ENCODE results near the gene CKAP2L. TPM values are rescaled to one million over a fixed set of nuclear protein-coding genes. Genes with fewer than 3 reads are reported as not detected.

The CKAP2L gene
- total RNA-seq, 1 donor from 2014 or later: 11.5 TPM

DNA sequence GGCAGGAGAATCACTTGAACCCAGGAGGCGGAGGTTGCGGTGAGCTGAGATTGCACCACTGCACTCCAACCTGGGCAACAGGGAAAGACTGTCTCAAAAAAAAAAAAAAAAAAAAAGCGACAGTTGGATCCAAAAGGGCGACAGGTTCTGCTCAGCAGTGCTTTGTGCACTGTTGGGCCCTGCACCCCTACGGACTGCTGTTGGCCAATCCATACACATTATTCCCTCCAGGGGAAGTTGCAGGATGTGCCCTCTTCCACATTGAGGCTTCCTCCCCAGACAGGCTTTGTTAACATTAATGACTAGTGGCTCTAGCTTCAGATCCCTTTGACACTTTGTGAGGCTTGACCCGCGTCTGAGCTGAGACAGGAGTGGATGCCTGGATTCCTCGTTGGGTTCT lies 34.2 kb downstream of the CKAP2L start:
- no peak for DNase-seq (ENCODE audit: low spot score, unreplicated experiment)
- no peaks in the 10 kb centered on the region for H3K4me1 Mint-ChIP-seq (ENCODE audit: low read depth)
- H3K4me3 Mint-ChIP-seq (ENCODE audit: low read depth): no peak overlapping the region
- H3K27ac Mint-ChIP-seq: no peak overlapping the region
- no peaks in the 10 kb centered on the region for H3K9me3 Mint-ChIP-seq (ENCODE audit: low read depth)
- TF ChIP-seq, protein P1, sequence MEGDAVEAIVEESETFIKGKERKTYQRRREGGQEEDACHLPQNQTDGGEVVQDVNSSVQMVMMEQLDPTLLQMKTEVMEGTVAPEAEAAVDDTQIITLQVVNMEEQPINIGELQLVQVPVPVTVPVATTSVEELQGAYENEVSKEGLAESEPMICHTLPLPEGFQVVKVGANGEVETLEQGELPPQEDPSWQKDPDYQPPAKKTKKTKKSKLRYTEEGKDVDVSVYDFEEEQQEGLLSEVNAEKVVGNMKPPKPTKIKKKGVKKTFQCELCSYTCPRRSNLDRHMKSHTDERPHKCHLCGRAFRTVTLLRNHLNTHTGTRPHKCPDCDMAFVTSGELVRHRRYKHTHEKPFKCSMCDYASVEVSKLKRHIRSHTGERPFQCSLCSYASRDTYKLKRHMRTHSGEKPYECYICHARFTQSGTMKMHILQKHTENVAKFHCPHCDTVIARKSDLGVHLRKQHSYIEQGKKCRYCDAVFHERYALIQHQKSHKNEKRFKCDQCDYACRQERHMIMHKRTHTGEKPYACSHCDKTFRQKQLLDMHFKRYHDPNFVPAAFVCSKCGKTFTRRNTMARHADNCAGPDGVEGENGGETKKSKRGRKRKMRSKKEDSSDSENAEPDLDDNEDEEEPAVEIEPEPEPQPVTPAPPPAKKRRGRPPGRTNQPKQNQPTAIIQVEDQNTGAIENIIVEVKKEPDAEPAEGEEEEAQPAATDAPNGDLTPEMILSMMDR (IDR thresholded peaks at IDR 0.05; ENCODE audit: unreplicated experiment): no peak
- H3K36me3 Mint-ChIP-seq (ENCODE audit: insufficient read depth): no peaks in the 10 kb centered on the region
- H3K27me3 Mint-ChIP-seq: peaks cover 12% of the 10 kb centered on the region

DNA sequence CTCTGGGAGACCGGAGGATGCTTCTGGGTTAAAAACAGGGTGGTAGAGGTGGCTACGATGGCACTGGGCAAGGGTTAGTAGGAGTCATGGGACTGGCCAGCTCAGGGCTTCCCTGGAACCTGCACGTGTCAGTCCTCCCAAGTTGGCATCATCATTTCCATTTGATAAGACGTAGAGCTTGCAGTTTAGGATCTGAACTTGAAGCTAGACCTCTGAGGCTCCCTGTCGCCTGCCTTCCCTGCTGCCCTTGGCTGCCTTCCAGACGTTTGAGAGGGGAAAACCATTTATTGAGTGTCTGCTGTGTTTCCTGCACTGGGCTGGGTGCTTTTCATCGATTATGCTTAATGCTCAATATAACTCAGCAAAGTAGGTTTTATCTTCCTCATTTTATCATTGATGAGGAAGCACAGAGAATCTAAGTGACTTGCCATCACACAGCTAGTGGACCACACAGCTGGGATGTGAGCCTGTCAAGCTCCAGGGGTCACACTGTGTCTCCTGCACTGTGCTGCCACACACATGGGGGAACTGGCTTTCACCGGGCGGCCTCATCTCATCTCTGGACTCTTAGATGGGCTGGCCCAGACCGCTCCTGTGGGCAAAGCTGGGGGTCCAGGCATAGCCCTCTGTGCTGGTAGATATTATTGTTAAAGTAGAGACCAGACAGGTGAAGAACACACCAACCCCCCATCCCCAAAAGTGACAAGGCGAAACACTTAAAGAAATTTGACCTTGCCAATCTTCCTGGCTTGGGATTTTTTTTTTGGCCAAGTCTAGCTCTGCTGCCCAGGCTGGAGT lies 35.8 kb downstream of the CKAP2L start:
- TF ChIP-seq, protein P1 (IDR thresholded peaks at IDR 0.05; ENCODE audit: unreplicated experiment): no peak
- Mint-ChIP-seq H3K27me3 (peaks cover 12% of the 10 kb centered on the region), H3K4me3 (ENCODE audit: low read depth) (no peak overlapping the region), H3K36me3 (ENCODE audit: insufficient read depth) (no peaks in the 10 kb centered on the region), H3K27ac (no peak overlapping the region), H3K4me1 (ENCODE audit: low read depth) (no peaks in the 10 kb centered on the region), H3K9me3 (ENCODE audit: low read depth) (no peaks in the 10 kb centered on the region)
- no peak for DNase-seq (ENCODE audit: low spot score, unreplicated experiment)

DNA sequence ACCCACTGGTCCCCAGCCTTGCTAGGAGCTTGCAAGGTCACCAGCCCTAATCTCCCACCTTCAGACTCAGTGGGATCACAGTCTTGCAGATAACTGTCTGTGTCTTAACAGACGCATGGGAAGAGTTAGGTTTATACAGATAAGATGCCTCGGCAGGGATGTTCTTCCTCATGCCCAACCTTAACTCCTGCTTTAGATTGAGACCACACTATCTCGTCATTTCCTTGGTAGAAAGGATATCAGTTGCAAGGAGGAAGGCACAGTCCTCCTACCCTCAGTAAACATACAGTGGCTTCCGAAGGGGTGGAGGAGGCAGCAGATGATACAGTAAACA lies 36.4 kb downstream of the CKAP2L start:
- TF ChIP-seq, protein P1 (IDR thresholded peaks at IDR 0.05; ENCODE audit: unreplicated experiment): no peak
- Mint-ChIP-seq H3K9me3 (ENCODE audit: low read depth) (no peaks in the 10 kb centered on the region), H3K27ac (no peak overlapping the region), H3K36me3 (ENCODE audit: insufficient read depth) (no peaks in the 10 kb centered on the region), H3K4me1 (ENCODE audit: low read depth) (no peaks in the 10 kb centered on the region), H3K4me3 (ENCODE audit: low read depth) (no peak overlapping the region), H3K27me3 (peaks cover 12% of the 10 kb centered on the region)
- DNase-seq (ENCODE audit: low spot score, unreplicated experiment): no peak

DNA sequence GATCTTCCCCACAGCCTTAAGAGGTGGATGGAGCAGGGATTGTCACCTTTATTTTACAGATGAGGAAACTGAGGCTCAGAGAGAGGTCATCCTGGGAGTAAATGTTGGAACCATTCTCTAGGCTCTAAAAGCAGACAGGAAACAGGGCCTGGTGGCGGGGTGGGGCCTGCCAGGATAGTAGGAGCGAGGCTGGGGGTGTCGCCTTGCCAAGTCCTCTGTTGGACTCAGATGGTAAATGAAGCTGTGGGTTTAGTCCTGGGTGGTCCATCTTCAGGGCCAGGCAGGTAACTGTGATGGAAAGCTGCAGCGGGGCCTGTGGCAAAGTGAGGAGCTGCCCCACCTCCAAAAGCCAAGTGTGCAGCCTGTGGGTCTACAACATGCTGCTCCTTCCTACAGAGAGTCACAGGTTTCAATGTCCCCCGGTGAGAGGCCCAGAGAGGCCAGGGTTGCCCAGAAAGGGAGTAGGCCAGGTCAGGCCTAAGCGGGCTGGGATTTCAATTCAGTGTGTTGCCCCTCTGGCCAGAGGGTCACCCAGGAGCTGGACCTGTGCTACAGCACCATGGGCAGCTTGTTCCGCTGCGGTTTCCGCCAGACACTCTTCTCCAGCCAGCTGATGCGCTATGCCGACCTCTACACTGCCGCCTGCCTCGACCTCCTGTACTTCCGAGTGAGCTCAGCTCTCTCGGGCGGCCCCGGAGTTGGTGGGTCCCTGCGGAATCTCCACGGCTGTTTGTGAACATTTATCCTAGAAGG lies 37.0 kb downstream of the CKAP2L start:
- H3K27me3 Mint-ChIP-seq: peaks cover 12% of the 10 kb centered on the region
- TF ChIP-seq, protein P1 (IDR thresholded peaks at IDR 0.05; ENCODE audit: unreplicated experiment): no peak
- no peaks in the 10 kb centered on the region for H3K9me3 Mint-ChIP-seq (ENCODE audit: low read depth)
- H3K36me3 Mint-ChIP-seq (ENCODE audit: insufficient read depth): no peaks in the 10 kb centered on the region
- no peaks in the 10 kb centered on the region for H3K4me1 Mint-ChIP-seq (ENCODE audit: low read depth)
- no peak for DNase-seq (ENCODE audit: low spot score, unreplicated experiment)
- no peak overlapping the region for H3K27ac Mint-ChIP-seq
- no peak overlapping the region for H3K4me3 Mint-ChIP-seq (ENCODE audit: low read depth)

DNA sequence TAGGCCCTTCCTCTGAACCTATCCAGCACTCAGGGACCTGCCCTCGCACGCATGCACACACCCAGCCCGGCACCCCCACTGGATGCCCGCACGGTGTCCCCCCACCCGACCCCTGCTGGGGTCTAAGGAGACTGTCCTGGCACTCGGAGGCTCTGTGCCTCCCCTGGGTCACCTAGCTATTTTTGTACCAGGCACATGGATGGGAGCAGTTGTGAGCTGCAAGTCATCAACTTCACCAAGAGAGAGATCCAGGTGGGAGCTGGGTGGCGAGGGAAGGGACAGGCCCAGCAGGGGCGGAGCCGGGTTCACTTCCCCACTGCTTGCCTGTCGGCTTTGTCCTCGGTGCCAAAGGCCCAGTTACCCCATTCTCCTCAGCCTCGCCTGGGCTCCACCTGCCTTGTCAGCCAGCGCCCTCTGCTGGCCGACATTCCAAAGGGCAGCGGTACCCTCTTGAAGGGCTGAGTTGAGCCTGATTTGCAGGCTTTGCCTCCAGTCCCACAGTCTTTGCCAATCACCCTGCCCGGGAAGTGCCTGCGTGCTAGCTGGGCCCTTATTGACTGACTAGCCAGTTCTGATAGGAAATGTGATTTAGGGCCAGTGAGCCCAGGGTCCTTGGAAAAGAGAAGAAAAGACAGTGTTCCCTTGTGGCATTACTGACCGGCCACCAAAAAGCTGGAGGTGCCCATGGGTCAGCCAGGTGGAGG lies 37.8 kb downstream of the CKAP2L start:
- Mint-ChIP-seq H3K36me3 (ENCODE audit: insufficient read depth) (no peaks in the 10 kb centered on the region), H3K27me3 (peaks cover 12% of the 10 kb centered on the region), H3K27ac (no peak overlapping the region), H3K4me3 (ENCODE audit: low read depth) (no peak overlapping the region), H3K4me1 (ENCODE audit: low read depth) (no peaks in the 10 kb centered on the region), H3K9me3 (ENCODE audit: low read depth) (no peaks in the 10 kb centered on the region)
- TF ChIP-seq, protein P1 (IDR thresholded peaks at IDR 0.05; ENCODE audit: unreplicated experiment): peak; percentile 98
- DNase-seq (ENCODE audit: low spot score, unreplicated experiment): peak; percentile 90

All from progenitor cell of endocrine pancreas (in vitro differentiated cells).